CD4-positive, alpha-beta T cell treated with Interferon gamma for 1 hour (primary cell): ENCODE data around the gene SEPTIN5.
A peak's percentile ranks its signal among the peaks of the same experiment; 100 is the strongest.

Experiments
- DNase-seq: peaks from one replicate; pipeline ENCODE4 v3.0.0-alpha.2; 2020

SEPTIN5 gene

GRCh38 chr22:19762568-19763457 is 48.5 kb downstream of the SEPTIN5 start:
- DNase-seq = no peak

GRCh38 chr22:19763458-19764298 is 49.4 kb downstream of the SEPTIN5 start:
- no peak for DNase-seq

DNA sequence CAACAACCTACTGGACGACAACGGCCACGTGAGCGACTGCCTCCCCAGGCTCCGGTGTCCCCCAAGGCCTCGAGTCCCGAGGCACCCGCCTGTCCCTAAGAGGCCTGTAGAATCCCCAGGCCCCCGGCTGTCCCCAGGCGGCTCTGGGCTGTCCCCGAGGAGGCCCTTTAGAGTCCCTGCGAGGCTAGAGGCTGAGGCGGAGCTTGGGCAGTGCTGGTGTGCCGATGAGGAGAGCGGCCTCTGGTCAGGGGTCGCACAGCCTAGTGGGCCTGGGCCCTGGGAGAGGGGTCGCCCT is 49.9 kb downstream of the SEPTIN5 start:
- DNase-seq = no peak

- DNase-seq = no peak
Observed at GRCh38 chr22:19764636-19765476, 50.6 kb downstream of the SEPTIN5 start.

DNA sequence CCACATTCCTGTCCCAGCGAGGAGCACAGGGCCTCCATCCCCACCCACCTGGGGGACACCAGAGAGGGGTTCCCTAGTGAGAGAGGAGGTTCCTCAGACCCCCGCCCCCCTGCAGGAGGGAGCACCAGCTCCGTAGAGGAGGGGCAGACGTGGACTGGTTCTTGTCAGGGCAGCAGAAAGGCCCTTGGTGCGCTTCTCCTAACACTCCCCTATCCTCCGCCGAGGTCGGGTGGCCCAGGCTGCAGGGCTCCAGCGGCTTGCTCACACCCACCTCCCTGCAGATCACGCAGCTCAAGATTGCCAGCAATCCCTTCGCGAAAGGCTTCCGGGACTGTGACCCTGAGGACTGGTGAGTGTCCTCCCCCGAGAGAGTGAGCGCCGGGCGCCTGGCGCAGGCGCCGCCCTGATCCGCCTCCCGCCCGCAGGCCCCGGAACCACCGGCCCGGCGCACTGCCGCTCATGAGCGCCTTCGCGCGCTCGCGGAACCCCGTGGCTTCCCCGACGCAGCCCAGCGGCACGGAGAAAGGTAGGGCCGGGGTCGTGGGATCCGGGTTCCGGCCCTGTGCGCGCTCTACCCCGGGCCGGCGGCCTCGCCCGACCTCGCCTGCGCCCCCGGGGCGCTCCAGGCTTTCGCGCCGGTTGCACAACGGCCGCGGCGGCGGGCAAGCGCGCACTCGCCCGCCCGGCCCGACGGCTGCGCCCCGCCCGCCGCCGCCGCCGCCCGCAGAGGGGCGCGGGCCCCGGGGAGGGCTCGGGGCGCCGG is 51.4 kb downstream of the SEPTIN5 start:
- DNase-seq = no peak

DNA sequence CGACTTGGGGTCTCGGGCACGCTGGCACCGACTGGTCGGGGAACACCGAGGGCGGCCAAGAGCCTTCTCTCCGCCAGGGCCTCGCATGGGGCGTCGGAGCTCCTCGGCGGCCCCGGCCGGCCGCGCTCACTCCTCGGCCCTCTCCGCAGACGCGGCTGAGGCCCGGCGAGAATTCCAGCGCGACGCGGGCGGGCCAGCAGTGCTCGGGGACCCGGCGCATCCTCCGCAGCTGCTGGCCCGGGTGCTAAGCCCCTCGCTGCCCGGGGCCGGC is 51.9 kb downstream of the SEPTIN5 start:
- DNase-seq = no peak

- DNase-seq = peak; percentile 49
Observed at GRCh38 chr22:19766511-19767426, 52.5 kb downstream of the SEPTIN5 start.

DNA sequence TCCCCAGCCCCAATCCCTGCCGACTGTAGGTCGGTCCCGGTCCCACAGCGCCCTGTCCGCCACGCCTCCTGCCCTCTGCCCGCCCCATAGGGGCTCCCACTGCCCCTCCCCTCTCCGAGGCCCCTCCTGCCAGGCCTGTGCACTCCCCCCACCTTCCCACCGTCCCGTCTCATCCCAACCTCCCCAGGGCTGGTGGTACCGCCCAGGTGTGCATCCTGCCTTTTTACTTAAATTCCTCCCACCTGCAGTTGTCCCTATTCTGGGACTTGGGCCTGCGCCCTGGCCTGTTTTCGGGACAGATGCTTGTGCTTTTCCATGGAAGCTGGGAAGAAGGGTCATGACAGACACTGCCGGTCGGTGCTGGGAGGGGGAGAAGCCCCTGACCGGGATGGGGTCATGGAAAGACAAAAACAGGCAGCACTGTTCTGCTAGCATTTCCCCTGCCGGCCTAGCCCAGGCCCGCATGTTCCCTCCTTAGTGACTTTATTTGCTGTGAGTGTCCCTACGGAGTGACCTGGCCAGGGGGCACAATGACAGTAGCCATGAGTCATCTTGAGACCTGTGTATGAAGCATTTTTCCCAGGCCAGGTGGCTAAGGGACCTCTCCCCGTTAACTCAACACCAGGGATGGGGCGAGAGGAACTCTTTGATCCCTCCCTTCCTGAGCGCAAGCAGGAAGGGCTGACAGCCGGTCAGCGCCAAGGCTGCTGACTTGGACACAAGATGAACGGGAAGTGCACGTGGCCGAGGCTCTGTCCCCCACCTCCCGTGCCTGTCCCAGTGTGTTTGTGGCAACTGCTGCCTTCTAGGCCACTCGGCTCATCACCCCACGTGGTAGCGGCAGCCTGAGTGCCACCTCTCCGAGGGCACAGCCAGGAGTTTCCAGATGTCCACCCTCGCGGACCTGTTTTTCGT is 53.4 kb downstream of the SEPTIN5 start:
- DNase-seq = no peak

DNA sequence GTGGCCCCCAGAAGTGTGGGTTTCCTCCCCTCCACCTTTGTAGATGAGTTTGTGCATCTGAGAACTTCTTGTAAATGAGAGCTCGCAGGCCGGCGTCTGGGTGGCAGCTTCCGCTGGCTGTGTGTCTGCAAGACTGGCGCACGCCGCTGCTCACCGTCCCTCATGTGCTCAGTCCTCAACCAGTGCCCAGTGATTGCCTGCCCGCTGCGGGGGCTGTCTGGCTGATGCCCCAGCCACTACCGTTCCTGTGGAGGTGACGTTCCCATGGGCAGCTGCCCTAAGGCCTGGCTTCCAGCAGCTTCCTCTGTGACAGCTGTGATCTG is 55.1 kb downstream of the SEPTIN5 start:
- DNase-seq = no peak

- DNase-seq = no peak
Observed at GRCh38 chr22:19770349-19771220, 56.3 kb downstream of the SEPTIN5 start.

GRCh38 chr22:19772422-19772672 is 58.0 kb downstream of the SEPTIN5 start:
- DNase-seq = no peak
